Activated CD4-positive, alpha-beta T cell treated with anti-CD3 and anti-CD28 coated beads, Interleukin-2, amount 50 U/mL, for 16 hours (primary cell): ENCODE measurements around the gene LMF1.
"Not testable (repeated sequence)": the region's sequence is repeated elsewhere in the genome, so short reads cannot be mapped to it uniquely, and the experiment has no call there.

ENCODE experiments used
- DNase-seq: peaks from one replicate; pipeline ENCODE4 v3.0.0-alpha.2; 2020

The LMF1 gene

DNA sequence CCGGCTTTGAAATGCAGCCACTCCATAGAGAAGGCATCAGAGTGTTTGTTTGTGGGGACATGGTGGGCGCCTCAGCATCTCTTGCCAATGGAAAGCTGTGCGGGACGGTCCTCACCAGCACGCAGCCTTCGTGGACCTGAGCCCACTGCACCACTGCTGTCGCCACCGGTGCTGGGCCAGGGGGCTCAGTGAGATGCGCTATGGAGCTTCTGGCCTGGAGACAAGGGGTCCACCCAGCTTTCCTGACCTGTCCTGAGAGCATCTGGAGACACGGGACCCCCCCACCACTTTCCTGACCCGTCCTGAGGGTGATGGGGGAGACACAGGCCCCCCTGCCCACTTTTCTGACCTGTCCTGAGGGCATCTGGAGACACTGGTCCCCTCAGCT lies 79.4 kb downstream of the LMF1 start:
- no peak for DNase-seq

DNA sequence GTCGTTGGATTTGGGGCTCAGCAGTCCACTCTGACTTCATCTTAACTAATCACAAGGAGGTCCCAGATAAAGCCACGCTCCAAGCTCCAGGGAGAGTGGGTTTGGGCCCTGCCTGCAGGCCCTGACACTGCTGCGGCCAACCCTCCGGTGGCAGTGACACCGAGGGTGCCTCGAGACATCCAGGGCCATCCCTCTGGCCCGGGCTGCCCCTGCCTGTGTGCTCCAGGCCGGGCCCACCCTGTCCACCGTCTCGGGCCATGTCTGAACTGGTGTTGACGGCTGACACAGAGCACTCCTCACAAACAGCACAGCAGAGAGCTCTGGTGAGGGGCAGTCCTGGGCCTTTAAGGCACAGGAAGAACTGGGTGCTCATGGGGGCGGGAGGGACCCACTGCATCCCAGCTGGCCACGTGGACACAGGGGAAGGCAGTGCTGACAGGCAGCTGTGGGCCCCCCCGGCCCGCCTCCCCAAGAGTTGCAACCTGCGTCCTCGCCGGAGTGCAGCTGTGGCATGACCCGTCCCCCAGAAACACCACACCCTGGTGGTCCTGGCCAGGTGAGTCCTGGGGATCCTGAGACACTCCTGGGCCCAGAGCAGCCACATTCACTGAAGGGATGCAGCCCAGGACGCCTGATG lies 80.0 kb downstream of the LMF1 start:
- DNase-seq = no peak

DNA sequence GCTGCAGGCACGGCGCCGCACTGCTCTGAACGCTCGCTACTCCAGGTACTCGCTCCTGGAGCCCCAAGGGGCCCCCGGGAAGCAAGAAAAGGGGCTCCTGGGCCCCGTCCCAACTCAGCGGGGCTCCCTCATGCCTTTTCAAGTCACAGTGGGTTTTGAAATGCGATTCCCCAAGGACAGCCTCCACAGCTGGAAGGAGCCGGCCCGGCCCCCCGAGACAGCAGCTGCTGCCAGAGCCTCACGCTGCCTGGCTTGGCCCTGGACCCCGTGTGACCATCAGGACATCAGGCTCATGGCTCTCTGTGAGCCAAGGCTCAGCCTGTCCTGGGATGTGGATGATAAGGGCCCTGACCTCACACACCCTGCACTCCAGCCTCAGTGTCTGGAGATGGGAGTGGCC lies 80.6 kb downstream of the LMF1 start:
- no peak for DNase-seq

DNA sequence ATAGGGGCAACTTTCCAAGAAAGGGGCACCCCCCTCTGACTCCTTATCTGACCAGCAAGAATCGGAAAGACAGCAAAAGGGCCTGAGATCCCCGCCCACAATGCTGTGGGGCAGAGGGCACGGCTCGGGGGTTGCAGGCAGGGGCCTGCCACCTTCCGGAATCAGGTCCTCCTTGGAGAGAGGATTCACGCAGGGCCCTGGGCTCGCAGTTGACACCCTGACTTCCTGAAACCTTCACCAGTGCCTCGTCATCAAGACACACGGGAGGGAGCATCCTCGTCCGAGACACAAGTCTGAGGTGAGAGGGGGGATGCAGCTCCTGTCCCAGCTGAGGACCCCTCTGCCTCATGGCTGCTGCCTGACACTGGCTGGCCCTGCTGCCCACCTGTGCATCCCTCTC lies 81.2 kb downstream of the LMF1 start:
- no peak for DNase-seq

DNA sequence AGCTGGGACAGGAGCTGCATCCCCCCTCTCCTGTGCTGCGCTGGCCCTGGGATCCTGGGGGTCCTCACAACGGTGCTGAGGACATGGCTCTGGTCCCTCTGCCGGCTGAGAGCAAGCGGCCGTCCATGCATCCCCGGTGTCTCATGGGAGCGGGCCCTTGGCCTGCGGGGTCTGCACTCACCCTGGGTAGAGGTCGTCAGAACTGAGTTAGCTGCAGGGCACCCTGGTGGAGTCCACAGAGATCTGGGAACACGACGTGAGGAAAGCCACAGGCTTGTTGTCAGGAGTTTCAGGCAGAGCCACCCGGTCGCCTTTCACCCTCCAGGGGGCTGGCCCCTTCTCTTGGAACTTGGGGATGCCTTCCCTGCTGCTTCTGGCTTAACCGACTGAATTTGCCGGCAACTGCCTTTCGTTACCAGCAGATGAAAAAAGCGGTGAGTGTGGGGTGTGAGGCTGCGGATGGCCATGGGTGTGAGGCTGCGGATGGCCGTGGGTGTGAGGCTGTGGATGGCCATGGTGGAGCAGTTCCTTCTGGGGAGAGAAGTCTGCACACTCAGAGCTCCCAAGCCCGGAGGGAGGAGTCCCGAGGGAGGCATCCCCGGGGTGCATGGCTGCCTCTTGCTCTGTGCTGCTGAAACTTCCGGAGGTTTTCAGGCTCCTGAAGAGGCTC lies 81.7 kb downstream of the LMF1 start:
- no peak for DNase-seq

DNA sequence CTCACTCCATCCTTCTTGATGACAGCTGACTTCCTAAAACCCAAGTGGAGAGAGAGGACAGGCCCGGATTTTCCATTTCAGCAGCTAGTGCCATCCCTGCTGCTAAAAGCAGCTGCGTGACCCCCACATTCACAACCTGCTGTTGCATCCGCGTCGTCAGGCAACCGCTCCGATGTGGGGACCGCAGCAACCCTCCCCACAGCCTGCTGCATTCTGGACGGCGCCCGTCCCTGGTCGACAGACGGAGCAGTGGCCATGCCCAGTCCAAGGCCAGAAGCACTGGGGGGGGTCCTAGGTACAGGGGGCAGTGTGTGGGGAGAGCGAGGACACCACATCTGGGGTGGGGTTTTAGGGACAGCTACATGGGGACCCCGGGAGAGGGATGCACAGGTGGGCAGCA lies 82.3 kb downstream of the LMF1 start:
- not testable (repeated sequence) for DNase-seq

DNA sequence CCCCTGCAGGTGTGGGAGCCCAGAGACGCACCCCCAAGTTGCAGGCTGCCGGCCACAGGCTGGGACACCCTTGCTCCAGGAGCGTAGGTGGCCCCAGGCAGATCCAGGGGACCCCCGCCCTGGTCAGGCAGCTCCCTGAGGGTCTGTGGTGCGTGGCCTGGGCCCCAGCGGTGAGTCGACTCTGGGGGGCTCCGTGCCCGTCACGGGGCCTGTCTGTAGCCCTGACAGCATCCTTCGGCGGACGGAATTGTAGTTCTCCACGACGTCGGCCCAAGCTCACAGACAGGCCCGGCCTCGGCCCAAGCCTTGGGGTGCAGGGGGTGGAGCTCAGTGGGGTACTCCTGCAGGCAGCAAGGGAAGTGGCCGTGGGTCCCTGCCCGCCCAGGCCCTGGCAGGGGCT lies 82.9 kb downstream of the LMF1 start:
- no peak for DNase-seq

DNA sequence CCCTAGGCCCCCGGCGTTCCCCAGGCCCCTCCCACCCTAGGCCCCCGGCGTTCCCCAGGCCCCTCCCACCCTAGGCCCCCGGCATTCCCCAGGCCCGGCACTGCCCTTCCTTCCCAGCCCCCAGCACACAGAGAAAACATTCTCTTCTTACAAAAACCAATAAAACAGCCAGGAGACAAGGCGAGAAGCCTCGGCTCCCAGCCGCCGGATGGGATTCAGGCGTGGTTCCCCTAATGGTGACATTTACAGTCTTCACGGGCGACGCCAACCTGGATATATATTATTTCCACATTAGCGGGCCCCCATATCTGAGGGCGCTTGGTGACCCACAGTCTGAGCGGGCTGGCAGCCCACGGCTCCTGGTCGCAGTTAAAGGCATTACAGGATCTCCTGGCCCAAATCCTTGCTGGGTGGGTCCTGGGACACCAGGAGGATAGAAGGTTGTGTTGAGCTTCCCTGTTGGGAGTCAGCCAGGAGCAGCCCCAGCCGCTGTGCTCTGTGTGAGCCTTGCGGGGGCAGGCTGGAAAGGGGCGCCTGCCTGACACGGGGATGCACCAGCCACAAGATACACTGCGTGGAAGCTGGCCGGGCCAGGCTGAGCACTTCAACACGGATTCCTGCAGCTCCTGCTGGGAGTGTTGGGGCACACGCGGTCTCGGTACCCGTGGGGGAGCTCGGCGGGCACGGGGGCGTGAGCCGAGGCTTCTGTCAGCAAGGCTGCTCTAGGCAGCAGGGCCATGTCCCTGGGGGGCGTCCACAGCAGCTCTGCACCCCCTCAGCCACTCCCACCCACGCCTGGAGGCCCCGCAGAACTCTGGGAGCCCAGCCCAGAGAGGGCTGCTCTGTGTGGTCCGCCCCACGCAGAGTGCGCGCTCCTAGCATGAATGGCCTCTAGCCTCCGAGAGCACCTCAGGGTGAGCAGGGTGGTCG lies 83.7 kb downstream of the LMF1 start:
- DNase-seq = no peak

DNA sequence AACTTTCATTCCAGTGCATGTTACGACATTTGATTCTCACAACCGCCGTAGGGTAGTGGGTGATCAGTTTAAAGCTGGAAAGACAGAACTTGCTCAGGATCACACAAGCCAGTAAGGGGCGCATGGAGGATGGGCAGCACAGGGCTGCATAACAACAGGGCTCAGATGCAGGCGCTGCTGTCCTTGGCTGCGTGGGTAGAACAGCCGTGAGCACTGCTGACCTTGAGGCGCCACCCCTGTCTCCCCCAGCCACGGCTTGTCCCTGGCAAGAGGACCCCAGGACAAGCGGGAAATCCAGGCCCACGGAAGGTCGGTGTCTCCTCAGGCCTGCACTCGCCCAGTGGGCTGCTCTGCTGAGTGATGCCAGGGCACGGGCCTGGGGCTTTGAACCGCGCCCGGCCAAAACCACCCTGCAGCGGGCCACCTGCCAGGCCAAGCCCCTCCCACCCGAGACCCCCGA lies 84.7 kb downstream of the LMF1 start:
- no peak for DNase-seq

DNA sequence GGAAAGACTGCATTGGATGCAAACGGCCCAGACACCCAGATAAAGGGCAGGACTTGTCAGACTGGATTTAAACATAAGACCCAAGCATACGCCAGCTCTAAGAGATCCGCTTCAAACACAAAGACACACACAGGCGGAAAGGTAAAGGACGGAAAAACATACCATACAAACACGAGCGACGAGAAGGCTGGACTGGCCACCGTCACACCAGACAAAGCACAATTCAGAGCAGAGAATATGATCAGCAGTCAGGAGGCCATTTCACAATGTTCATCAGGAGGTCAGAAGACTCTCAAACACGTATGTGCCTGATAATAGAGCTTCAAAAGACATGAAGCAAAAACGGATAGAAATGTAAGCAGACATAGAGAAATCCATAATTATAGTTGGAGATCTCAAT lies 85.4 kb downstream of the LMF1 start:
- DNase-seq = no peak

DNA sequence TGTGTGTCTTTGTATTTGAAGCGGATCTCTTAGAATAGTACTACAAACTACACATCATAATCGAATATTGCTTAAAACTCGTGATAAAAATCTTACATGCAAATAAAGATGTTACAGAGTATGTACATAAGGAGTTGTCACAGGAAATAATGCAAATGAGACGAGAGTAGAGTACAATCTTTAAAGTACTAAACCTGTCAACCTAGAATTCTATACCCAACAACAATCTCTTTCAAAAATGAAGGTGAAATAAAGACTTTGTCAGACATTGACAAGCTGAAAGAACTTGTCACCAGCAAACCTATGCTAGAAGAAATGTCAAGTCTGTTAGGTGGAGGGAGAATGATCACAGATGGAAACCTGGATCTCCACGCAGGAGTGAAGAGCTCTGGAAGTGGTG lies 86.6 kb downstream of the LMF1 start:
- DNase-seq = no peak

DNA sequence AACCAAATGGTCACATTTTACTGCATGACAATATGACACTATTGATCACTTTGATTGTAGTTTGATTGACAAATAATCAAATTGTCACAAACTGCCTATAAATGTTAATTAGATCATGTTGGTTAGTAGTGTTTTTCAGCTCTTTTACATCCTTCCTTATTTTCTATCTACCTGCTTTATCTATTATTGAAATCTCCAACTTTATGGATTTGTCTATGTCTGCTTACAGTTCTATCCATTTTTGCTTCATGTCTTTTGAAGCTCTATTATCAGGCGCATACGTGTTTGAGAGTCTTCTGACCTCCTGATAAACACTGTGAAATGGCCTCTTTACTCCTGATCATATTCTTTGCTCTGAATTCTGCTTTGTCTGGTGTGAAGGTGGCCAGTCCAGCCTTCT lies 87.0 kb downstream of the LMF1 start:
- no peak for DNase-seq

DNA sequence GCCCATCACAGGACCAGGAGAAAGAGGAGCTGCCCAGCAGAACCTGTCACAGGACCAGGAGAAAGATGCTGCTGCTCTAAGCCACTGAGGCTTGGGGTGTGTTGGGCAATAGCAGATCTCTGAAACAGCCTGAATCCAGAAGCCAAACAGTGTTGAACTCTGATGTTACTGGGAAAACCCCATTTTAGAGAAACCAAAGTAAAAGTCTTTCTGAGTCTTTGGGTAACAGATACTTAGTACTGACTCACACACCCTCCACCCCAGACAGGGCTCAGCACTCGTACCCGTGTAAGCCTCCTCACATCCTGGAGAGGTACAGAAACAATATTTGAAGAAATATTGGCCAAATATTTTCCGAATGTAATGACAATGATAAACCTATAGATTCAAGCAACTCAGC lies 87.4 kb downstream of the LMF1 start:
- peak; percentile 8 for DNase-seq

DNA sequence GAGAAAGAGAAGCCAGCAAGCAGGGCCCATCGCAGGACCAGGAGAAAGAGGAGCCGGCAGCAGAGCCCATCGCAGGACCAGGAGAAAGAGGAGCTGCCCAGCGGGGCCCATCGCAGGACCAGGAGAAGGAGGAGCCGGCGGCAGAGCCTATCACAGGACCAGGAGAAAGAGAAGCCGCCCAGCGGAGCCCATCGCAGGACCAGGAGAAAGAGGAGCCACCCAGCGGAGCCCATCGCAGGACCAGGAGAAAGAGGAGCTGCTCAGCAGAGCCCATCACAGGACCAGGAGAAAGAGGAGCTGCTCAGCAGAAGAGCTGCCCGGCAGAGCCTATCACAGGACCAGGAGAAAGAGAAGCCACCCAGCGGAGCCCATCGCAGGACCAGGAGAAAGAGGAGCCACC lies 88.1 kb downstream of the LMF1 start:
- not testable (repeated sequence) for DNase-seq

DNA sequence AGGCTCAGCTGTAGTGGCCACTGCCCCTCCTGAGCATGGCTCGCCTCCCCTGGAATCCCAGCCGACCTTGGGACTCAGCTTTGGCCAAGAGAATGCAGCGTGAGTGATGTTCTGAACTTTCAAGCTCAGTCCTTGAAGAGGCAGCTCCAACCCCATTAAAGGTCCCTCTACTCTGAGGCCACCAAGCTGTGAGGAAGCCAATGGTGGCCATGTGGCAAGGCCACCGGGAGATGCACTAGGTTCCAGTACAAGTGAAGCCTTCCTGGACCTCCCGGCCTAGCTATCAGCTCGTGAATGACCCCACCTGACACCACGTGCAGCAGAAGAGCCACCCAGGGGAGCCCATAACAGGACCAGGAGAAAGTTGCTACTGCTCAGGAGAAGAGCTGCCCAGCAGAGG lies 88.5 kb downstream of the LMF1 start:
- DNase-seq = no peak

DNA sequence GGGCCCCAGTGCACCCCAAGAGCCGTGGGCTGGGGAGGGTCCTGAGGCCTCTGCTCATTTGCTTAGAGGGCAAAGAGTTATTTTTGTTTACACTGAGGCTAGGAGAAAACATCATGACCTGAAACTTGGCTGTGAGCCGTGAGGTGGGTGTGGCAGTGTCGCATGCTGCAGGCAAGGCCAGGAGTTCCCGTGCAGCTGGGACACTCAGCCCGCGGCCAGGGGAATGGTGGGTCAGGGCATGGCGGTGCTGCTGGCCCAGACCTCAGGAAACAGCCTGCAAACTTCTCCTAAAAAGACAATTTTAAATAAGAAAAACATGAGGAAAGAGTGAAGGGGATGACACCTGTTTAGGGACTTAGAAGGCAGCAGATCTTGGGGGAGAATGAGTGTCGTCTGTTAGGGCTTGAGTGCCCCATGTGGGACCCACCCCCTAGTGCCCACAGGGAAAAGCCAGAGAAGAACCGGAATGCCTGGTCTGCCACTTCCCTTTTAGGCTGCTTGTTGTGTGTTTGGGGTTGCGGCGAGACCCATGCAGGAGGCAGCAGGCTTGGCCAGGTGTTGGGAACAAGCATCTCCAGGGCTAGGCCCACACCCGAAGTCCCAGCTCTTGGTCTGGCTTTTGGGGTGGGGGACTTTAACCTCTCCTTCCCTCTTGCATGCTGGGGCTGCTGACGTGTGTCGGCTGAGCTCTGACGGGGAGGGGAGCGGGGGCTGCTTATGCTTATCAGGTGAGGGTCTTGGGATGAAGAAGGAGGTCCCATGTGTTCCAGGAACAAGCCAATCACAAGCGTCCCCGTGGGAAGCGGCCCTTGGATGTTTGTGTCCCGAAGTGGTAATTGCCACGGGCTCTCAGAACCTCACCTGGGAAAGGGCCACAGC lies 89.3 kb downstream of the LMF1 start:
- no peak for DNase-seq

DNA sequence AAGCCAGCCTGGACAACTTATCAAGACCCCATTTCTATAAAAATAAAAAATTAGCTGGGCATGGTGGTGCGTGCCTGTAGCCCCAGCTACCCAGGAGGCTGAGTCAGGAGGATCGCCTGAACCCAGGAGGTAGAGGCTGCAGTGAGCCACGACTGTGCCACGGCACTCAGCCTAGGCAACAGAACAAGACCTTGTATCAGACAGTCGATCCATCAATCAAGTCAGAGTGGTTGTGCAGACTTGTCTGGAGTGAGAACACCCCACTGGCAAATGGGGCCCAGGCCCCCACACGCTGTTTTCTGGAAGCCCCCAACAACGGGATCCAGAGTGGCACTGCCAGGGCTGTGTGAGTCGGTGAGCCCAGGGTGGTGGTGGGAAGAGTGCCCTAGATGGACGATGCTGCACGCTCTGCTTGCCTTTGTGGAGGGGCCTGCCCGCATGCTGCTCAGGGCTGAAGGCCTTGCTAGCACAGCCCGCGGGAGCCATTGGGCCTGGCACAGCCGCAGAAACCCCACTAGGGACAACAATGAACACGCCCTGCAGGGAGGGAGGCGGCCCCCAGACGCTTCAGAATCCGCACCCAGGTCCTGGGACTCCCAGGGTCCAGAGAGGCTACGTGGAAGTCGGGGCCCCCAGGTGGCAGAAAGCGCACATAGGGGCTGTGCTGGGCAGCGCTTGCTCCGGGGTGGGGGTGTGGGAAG lies 90.2 kb downstream of the LMF1 start:
- DNase-seq = no peak

DNA sequence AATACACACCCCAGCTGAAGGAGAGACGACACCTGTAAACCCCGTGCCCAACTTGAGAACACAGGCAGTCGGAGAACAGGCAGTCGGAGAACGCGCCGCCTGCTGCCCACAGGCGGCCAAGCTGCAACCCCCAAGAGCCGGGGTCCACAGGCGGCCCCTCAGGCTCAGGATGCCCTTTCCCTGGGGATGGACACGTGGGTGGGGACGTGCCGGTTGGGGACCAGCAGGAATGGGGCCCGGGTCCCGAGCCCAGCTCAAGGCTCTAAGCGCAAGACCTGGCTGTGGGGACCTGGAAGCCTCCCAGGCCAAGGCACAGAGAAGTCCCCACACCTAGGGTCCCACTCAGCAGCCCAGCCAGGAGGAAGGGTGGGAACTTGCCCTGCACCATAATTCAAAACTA lies 90.8 kb downstream of the LMF1 start:
- no peak for DNase-seq

DNA sequence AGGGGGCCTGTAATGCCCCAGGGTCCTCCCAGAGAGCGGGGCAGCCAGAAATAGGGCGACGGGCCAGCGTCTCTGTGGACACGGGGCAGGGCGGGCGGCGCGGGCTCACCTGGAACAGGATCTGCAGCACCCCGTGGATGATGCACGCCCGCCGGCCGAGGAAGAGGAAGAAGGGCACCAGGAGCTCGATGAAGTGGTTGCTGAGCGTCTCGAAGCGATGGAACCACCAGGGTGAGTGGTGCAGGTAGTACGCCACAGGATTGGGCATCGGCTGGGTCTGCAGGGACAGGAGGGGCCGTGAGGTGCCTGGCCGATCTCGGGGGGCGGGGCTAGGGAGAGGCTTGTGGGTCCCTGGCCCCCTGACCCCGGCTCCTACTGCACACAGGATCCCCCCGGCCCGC lies 91.3 kb downstream of the LMF1 start:
- no peak for DNase-seq

DNA sequence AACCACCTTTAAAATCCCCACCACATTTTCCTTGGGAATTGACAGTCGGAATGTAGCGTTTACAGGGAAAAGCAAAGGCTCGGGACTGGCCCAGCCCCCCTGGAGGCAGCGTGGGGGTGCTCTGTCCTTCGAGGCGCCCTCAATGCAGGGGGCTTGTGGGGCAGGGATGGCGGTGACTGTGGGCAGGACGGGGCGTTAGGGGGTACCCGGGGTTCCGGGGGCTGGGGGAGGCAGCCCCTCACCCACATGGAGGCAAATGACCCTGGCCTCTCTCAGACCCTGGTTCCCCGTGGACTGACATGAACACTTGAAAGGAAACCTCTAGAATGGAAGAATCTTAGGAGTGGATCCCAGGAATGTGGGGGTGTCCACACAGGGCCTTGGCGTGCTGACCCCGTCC lies 91.9 kb downstream of the LMF1 start:
- DNase-seq = no peak

DNA sequence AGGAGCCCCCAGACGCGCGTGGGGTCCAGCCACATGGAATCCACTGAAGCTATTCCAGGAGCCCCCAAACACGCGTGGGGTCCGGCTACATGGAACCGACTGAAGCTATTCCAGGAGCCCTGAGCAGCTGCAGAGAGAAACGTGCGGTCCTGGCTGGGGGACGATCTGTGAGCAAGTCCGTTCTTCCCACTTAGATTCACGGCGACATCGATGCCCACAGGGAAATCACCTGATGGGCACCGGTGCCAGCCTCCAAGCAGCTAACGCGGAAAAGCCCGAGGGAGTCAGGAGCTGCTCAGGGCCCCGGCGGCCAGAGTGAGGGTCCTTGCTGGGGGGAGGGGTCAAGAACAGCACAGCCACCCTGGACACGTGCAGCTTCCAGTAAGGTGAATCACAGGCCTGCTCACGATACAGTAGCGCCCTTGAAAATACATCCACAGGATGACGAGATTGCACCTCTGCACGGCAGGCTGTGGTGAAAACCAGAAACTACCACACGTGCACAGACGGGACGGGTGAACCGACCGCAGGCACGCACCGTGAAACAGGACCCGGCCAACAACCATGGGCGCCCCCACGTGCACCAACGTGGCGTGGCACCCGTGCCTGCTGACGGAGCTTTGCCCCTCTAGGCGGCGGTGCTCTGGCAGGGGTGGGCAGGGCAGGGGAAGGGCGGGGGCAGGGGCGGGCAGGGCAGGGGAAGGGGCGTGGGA lies 92.6 kb downstream of the LMF1 start:
- peak; percentile 38 for DNase-seq
